ENCODE data around the gene ARHGAP8. TPM values are rescaled to one million over a fixed set of nuclear protein-coding genes. Genes with fewer than 3 reads are reported as not detected.

The ARHGAP8 gene
- total RNA-seq, 6 experiments from 2014 or later, result not detected

GRCh38 chr22:44753189-44754042, 1.0 kb downstream of the ARHGAP8 start:
- no peaks in the 10 kb centered on the region for H3K9me3 Mint-ChIP-seq
- H3K36me3 Mint-ChIP-seq (ENCODE audit: low read depth), result no peaks in the 10 kb centered on the region
- H3K4me1 Mint-ChIP-seq (ENCODE audit: low read depth), result peaks cover 5% of the 10 kb centered on the region
- TF ChIP-seq CTCF (IDR thresholded peaks at IDR 0.05), result no peak
- no peak overlapping the region for H3K27ac Mint-ChIP-seq
- peak; percentile 12 for DNase-seq
- no peak overlapping the region for H3K4me3 Mint-ChIP-seq
- H3K27me3 Mint-ChIP-seq (ENCODE audit: insufficient read depth), result peaks cover 22% of the 10 kb centered on the region

DNA sequence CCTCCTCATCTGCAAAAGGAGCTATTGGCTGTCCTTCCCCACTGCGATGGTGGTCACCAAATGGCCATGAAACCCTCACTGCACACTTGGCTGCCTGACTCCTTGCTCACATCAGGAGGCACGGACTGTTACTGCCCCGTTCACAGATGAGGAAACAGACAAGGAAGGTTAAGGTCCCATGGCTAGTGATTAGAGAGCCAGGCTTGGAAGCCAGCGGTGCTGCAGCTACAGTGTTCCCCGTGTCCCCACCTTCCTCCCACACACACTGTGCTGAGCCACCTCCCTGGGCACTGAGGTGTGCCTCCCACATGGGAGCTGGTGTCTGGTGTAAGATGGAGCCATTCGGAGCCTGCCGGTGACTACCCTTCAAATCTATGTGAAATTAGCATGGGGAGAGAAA, 2.6 kb downstream of the ARHGAP8 start:
- Mint-ChIP-seq H3K36me3 (ENCODE audit: low read depth) (no peaks in the 10 kb centered on the region), H3K27ac (no peak overlapping the region), H3K4me3 (no peak overlapping the region), H3K27me3 (ENCODE audit: insufficient read depth) (peaks cover 17% of the 10 kb centered on the region), H3K9me3 (no peaks in the 10 kb centered on the region), H3K4me1 (ENCODE audit: low read depth) (peaks cover 10% of the 10 kb centered on the region)
- TF ChIP-seq CTCF (IDR thresholded peaks at IDR 0.05), result no peak
- DNase-seq, result no peak

DNA sequence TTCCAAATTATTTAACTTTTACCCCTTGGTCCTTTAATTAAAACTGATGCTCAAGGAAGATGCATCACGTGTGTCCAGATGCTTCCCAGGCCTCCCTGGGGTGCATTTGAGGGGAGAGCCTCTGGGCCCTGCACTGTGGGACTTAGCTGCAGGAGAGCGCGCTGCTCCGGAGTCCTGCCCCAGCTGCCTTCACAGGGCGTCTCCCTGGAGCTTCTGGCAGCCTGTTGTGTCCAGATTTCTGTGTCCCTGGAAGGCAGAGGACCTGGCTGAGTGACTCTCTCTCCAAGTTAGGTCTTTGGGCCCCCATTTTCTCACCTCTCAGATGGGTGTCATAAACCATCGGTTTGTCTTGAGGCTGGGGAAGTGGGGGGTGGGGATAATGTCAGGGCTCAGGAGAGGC, 3.0 kb downstream of the ARHGAP8 start:
- H3K36me3 Mint-ChIP-seq (ENCODE audit: low read depth), result no peaks in the 10 kb centered on the region
- DNase-seq, result no peak
- H3K4me3 Mint-ChIP-seq, result no peak overlapping the region

GRCh38 chr22:44755956-44756361, 3.6 kb downstream of the ARHGAP8 start:
- Mint-ChIP-seq H3K4me3 (no peak overlapping the region), H3K36me3 (ENCODE audit: low read depth) (no peaks in the 10 kb centered on the region), H3K27me3 (ENCODE audit: insufficient read depth) (peaks cover 17% of the 10 kb centered on the region), H3K4me1 (ENCODE audit: low read depth) (peaks cover 10% of the 10 kb centered on the region), H3K9me3 (no peaks in the 10 kb centered on the region), H3K27ac (no peak overlapping the region)
- DNase-seq, result no peak
- no peak for TF ChIP-seq CTCF (IDR thresholded peaks at IDR 0.05)

More for the DNA sequence above, 3.0 kb downstream of the ARHGAP8 start:
- H3K4me1 Mint-ChIP-seq (ENCODE audit: low read depth), result peaks cover 10% of the 10 kb centered on the region
- no peak for TF ChIP-seq CTCF (IDR thresholded peaks at IDR 0.05)
- H3K27ac Mint-ChIP-seq, result no peak overlapping the region
- no peaks in the 10 kb centered on the region for H3K9me3 Mint-ChIP-seq
- H3K27me3 Mint-ChIP-seq (ENCODE audit: insufficient read depth), result peaks cover 17% of the 10 kb centered on the region

GRCh38 chr22:44758344-44758973, 6.1 kb downstream of the ARHGAP8 start:
- Mint-ChIP-seq H3K27ac (no peak overlapping the region), H3K4me1 (ENCODE audit: low read depth) (peaks cover 10% of the 10 kb centered on the region), H3K9me3 (no peaks in the 10 kb centered on the region), H3K27me3 (ENCODE audit: insufficient read depth) (peaks cover 21% of the 10 kb centered on the region), H3K36me3 (ENCODE audit: low read depth) (no peaks in the 10 kb centered on the region), H3K4me3 (no peak overlapping the region)
- no peak for TF ChIP-seq CTCF (IDR thresholded peaks at IDR 0.05)
- peak; percentile 44 for DNase-seq
